ENCODE data around the gene DNAJB6. TPM values are rescaled to one million over a fixed set of nuclear protein-coding genes. Genes with fewer than 3 reads are reported as not detected.

DNAJB6 gene
- total and polyA plus RNA-seq, 7 donors, result 103 to 326 (median 229) TPM

GRCh38 chr7:157444011-157444842 is 107.4 kb downstream of the DNAJB6 start:
- H3K9me3 ChIP-seq, result no peaks in the 10 kb centered on the region
- no peaks in the 10 kb centered on the region for H3K4me1 ChIP-seq
- no peak overlapping the region for H3K27ac ChIP-seq
- WGBS, 3 donors, result 79 to 92% (median 87%) methylated on average over 27 of the region's 27 CpGs
- DNase-seq (peak in 1 of 2 donors; percentile 43), ATAC-seq (peak in 1 of 4 donors; percentile 12)
- no peaks in the 10 kb centered on the region for H3K36me3 ChIP-seq (ENCODE audit: insufficient read depth in 1 of 2, low read depth in 1 of 2)
- H3K4me3 ChIP-seq, result no peak overlapping the region
- intact Hi-C loops (cut with DNase I), result no loop called here
- no peaks in the 10 kb centered on the region for H3K27me3 ChIP-seq (ENCODE audit: insufficient read depth in 3 of 3, low read length in 2 of 3)
- no peak for TF ChIP-seq CTCF (IDR thresholded peaks at IDR 0.05)

GRCh38 chr7:157444843-157445135 is 108.0 kb downstream of the DNAJB6 start:
- H3K4me3 ChIP-seq, result no peak overlapping the region
- DNase-seq, result peak in 1 of 2 donors; percentile 36
- no peaks in the 10 kb centered on the region for H3K9me3 ChIP-seq
- no peak for TF ChIP-seq CTCF (IDR thresholded peaks at IDR 0.05)
- WGBS, 3 donors, result 71 to 76% (median 75%) methylated on average over 9 of the region's 9 CpGs
- intact Hi-C loops (cut with DNase I), result no loop called here
- no peaks in the 10 kb centered on the region for H3K4me1 ChIP-seq
- no peaks in the 10 kb centered on the region for H3K27me3 ChIP-seq (ENCODE audit: insufficient read depth in 3 of 3, low read length in 2 of 3)
- no peaks in the 10 kb centered on the region for H3K36me3 ChIP-seq (ENCODE audit: insufficient read depth in 1 of 2, low read depth in 1 of 2)
- ATAC-seq, result no peak
- no peak overlapping the region for H3K27ac ChIP-seq

GRCh38 chr7:157445246-157445955 is 108.6 kb downstream of the DNAJB6 start:
- Histone ChIP-seq H3K27ac (no peak overlapping the region), H3K4me3 (no peak overlapping the region), H3K4me1 (no peaks in the 10 kb centered on the region), H3K27me3 (ENCODE audit: insufficient read depth in 3 of 3, low read length in 2 of 3) (no peaks in the 10 kb centered on the region), H3K36me3 (ENCODE audit: insufficient read depth in 1 of 2, low read depth in 1 of 2) (no peaks in the 10 kb centered on the region), H3K9me3 (no peaks in the 10 kb centered on the region)
- intact Hi-C loops (cut with DNase I), result no loop called here
- peak in 1 of 2 donors; percentile 42 for DNase-seq
- WGBS, 3 donors, result 74 to 81% (median 77%) methylated on average over 15 to 16 of the region's 16 CpGs
- ATAC-seq, result no peak
- TF ChIP-seq CTCF (IDR thresholded peaks at IDR 0.05), result no peak

GRCh38 chr7:157445956-157446295 is 109.1 kb downstream of the DNAJB6 start:
- peak in 1 of 2 donors; percentile 35 for DNase-seq
- Histone ChIP-seq H3K4me3 (no peak overlapping the region), H3K27ac (no peak overlapping the region), H3K27me3 (ENCODE audit: insufficient read depth in 3 of 3, low read length in 2 of 3) (no peaks in the 10 kb centered on the region), H3K4me1 (no peaks in the 10 kb centered on the region), H3K36me3 (ENCODE audit: insufficient read depth in 1 of 2, low read depth in 1 of 2) (no peaks in the 10 kb centered on the region), H3K9me3 (no peaks in the 10 kb centered on the region)
- no peak for TF ChIP-seq CTCF (IDR thresholded peaks at IDR 0.05)
- intact Hi-C loops (cut with DNase I), result no loop called here
- no peak for ATAC-seq
- 87 to 96% (median 92%) methylated on average over 11 of the region's 11 CpGs for WGBS, 3 donors

Measured in psoas muscle (tissue), 8 donors.